ENCODE measurements around the gene DNAJC27.

Gene DNAJC27

DNA sequence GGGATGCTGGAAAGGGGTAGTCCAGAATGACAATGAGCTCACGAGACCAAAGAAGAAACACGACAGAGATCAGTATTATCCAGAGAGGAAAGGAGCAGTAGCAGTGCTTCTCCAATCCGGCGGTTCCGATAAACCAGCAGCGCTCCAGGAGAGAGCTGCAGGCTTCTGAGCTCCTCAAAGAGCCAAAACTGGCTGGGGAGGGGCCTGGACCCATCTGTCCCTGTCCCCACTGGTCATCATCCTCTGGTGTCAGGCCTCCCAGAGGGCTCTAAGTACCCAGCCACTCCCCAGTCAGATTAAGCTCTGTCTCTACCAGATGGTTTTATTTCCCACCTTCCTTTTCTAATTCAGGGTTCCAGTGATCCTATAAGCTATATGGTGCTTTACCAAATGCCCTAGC lies 23.2 kb downstream of the DNAJC27 start:
- no peak for DNase-seq (ENCODE audit: low read depth, low spot score)
- CTCF ChIA-PET: no interaction called here
- H3K4me3 ChIP-seq (ENCODE audit: low read depth, low read length): no peak overlapping the region
- POLR2A ChIA-PET: no interaction called here
- TF ChIP-seq CTCF (IDR thresholded peaks at IDR 0.05; ENCODE audit: insufficient read depth, low read length, missing control alignments): no peak

GRCh38 chr2:24947561-24948157 lies 24.1 kb downstream of the DNAJC27 start:
- DNase-seq (ENCODE audit: low read depth, low spot score): no peak
- ChIA-PET CTCF (no interaction called here), POLR2A (no interaction called here)
- no peak for TF ChIP-seq CTCF (IDR thresholded peaks at IDR 0.05; ENCODE audit: insufficient read depth, low read length, missing control alignments)
- no peak overlapping the region for H3K4me3 ChIP-seq (ENCODE audit: low read depth, low read length)

DNA sequence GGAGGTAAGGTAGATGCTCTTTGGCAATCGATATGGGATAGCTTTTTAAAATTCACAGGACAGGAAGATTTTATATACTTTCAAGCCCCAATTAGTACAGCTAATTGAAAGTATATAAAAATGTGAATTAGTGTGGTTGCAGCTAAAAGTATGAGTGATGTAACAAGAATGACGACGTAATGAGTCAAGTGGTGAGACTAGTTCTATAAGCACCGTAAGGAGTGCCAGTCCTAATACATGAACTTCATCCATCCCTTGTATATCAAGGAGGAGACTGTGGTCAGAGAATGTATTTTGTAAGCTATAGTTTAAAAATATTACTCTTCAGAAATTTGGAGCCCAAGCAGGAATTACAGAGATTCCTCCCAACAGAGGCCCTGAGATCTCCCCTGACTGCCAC lies 25.8 kb downstream of the DNAJC27 start:
- no peak overlapping the region for H3K4me3 ChIP-seq (ENCODE audit: low read depth, low read length)
- ChIA-PET CTCF (interaction anchor here (1.2 to 1.4 kb wide), 2 partner anchors 250 to 372 kb away, joined by 3 read pairs; no protein-coding TSS in a partner anchor), POLR2A (no interaction called here)
- no peak for TF ChIP-seq CTCF (IDR thresholded peaks at IDR 0.05; ENCODE audit: insufficient read depth, low read length, missing control alignments)
- no peak for DNase-seq (ENCODE audit: low read depth, low spot score)

DNA sequence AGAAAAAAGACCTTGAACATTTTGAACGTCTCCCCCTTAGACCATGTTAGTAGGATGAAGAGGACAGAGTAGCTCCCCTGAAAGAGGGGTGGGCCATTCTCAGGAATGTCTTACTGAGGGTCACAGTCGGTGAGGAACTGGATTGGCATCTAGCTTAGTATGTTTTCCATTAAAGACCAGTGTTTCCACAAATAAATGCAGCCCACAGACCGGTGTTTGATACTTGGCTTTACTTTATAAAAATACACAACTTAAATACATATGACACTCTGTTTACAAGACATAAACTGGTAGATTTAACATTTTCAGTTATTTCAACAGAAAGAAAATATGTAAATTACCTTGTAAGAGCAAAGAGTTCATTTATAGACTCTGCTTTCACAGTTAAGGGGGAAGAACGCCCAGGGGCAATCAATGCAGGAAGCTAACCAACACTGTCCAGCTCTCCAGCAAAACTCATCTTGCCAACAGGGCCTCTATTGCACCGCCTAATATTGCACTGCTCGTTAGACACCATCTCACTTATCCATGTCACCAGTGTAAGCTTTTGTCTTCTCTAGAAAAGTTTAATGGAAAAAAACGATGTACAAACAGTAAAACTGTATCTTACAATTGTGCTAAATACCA lies 28.2 kb downstream of the DNAJC27 start:
- no peak for DNase-seq (ENCODE audit: low read depth, low spot score)
- POLR2A ChIA-PET: interaction anchor here (0.7 kb wide), 1 partner anchor 24 kb away, joined by 3 read pairs; no protein-coding TSS in a partner anchor
- CTCF ChIA-PET: interaction anchor here (0.8 to 2.3 kb wide), 3 partner anchors 14 to 32 kb away, joined by 4 to 7 read pairs (median 4); no protein-coding TSS in a partner anchor
- no peak overlapping the region for H3K4me3 ChIP-seq (ENCODE audit: low read depth, low read length)
- TF ChIP-seq CTCF (IDR thresholded peaks at IDR 0.05; ENCODE audit: insufficient read depth, low read length, missing control alignments): no peak

DNA sequence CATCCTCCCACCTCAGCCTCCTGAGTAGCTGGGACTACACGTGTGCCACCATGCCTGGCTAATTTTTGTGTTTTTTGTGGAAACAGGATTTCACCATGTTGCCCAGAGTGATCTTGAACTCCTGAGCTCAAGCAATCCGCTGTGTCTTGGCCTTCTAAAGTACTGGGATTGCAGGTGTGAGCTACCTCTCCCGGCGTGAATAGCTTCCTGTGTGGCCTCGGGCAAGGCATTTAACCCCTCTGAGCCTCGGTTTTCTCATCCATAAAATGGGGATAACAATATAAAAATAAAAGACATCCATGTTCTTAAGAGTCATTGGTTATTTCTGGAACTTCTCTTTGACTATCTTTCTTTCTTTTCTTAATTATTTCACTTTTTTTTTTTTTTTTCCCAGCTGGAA lies 32.4 kb downstream of the DNAJC27 start:
- ChIA-PET CTCF (interaction anchor here (0.6 to 1.2 kb wide), 2 partner anchors 24 to 36 kb away, joined by 3 read pairs; no protein-coding TSS in a partner anchor), POLR2A (no interaction called here)
- TF ChIP-seq CTCF (IDR thresholded peaks at IDR 0.05; ENCODE audit: insufficient read depth, low read length, missing control alignments): no peak
- no peak overlapping the region for H3K4me3 ChIP-seq (ENCODE audit: low read depth, low read length)
- no peak for DNase-seq (ENCODE audit: low read depth, low spot score)

- no peak overlapping the region for H3K4me3 ChIP-seq (ENCODE audit: low read depth, low read length)
- no peak for TF ChIP-seq CTCF (IDR thresholded peaks at IDR 0.05; ENCODE audit: insufficient read depth, low read length, missing control alignments)
- no peak for DNase-seq (ENCODE audit: low read depth, low spot score)
- ChIA-PET POLR2A (no interaction called here), CTCF (no interaction called here)
These were observed 34.5 kb downstream of the DNAJC27 start for GRCh38 chr2:24937236-24937635.
